Neural progenitor cell (in vitro differentiated cells): ENCODE data around the gene MRM1. TPM values are rescaled to one million over a fixed set of nuclear protein-coding genes. Genes with fewer than 3 reads are reported as not detected.

Experiments used
- DNase-seq: peaks from one replicate; pipeline ENCODE4 v3.0.0-alpha.2; 2016; ENCODE audit warnings: low spot score
- H2AFZ ChIP-seq: fragments of 200-600 bp; sonication (generic); replicated peaks from 2 replicates; pipeline ENCODE4 v1.6.1; 2016; ENCODE audit warnings: antibody characterized with exemption
- H3F3A ChIP-seq: fragments of 200-600 bp; sonication (generic); 2 replicates; pipeline ENCODE4 v1.6.1; 2016; ENCODE audit warnings: antibody characterized with exemption, low read depth
- H3K27ac ChIP-seq: fragments of 200-600 bp; sonication (generic); 2 replicates; pipeline ENCODE4 v1.5.1; 2016; ENCODE audit warnings: mild to moderate bottlenecking
- H3K27me3 ChIP-seq: fragments of 200-600 bp; sonication (generic); 2 replicates; pipeline ENCODE4 v1.6.1; 2016; ENCODE audit warnings: mild to moderate bottlenecking, moderate library complexity
- H3K36me3 ChIP-seq: fragments of 200-600 bp; sonication (generic); 2 replicates; pipeline ENCODE4 v1.5.1; 2016
- H3K4me1 ChIP-seq: fragments of 200-600 bp; sonication (generic); 2 replicates; pipeline ENCODE4 v1.6.1; 2016; ENCODE audit warnings: mixed run types
- H3K4me2 ChIP-seq: fragments of 200-600 bp; sonication (generic); 2 replicates; pipeline ENCODE4 v1.6.1; 2016
- H3K4me3 ChIP-seq: fragments of 200-600 bp; sonication (generic); 2 replicates; pipeline ENCODE4 v1.5.1; 2016
- H3K79me2 ChIP-seq: fragments of 200-600 bp; sonication (generic); 2 replicates; pipeline ENCODE4 v1.6.1; 2016; ENCODE audit warnings: low read depth
- H3K9ac ChIP-seq: fragments of 200-600 bp; sonication (generic); 2 replicates; pipeline ENCODE4 v1.6.1; 2016
- H3K9me3 ChIP-seq: fragments of 200-600 bp; sonication (generic); 2 replicates; pipeline ENCODE4 v1.5.1; 2016; ENCODE audit warnings: low read depth
- H4K20me1 ChIP-seq: fragments of 200-600 bp; sonication (generic); 2 replicates; pipeline ENCODE4 v1.6.1; 2016; ENCODE audit warnings: low read depth
- H3K27ac Mint-ChIP-seq: 3 replicates; pipeline ENCODE4 v1.8.0; 2021; ENCODE audit warnings: mixed read lengths
- H3K27me3 Mint-ChIP-seq: 2 replicates; pipeline ENCODE4 v1.8.0; 2022; ENCODE audit warnings: low read depth, mild to moderate bottlenecking, inconsistent platforms, moderate library complexity, mixed read lengths; ENCODE audit not compliant: insufficient read depth
- H3K36me3 Mint-ChIP-seq: 3 replicates; pipeline ENCODE4 v1.8.0; 2021; ENCODE audit warnings: mixed read lengths
- H3K4me1 Mint-ChIP-seq: 3 replicates; pipeline ENCODE4 v1.8.0; 2021; ENCODE audit warnings: mixed read lengths
- H3K4me3 Mint-ChIP-seq: 3 replicates; pipeline ENCODE4 v1.8.0; 2021; ENCODE audit warnings: mild to moderate bottlenecking, moderate library complexity, mixed read lengths
- H3K9me3 Mint-ChIP-seq: 3 replicates; pipeline ENCODE4 v1.8.0; 2020; ENCODE audit warnings: mixed read lengths
- EZH2 ChIP-seq: fragments of 200-600 bp; sonication (generic); IDR thresholded peaks from 2 replicates; pipeline ENCODE4 v1.6.1; 2017; ENCODE audit warnings: antibody characterized with exemption, mild to moderate bottlenecking, moderate library complexity
- EZH2phosphoT487 ChIP-seq: fragments of 200-600 bp; sonication (generic); IDR thresholded peaks from 2 replicates; pipeline ENCODE4 v1.6.1; 2017; ENCODE audit warnings: antibody characterized with exemption
- total RNA-seq: library from RNA; depleted of rRNA; stranded (reverse); fragments of >200 nt; gene quantifications from 2 replicates; pipeline ENCODE4 v1.2.3, GENCODE V29; 2015; ENCODE audit warnings: low replicate concordance
- TF ChIP-seq, protein P1 (sequence below): fragments of 200-600 bp; sonication (generic); IDR thresholded peaks from 2 replicates; pipeline ENCODE4 v1.5.1; 2017; ENCODE audit warnings: antibody characterized with exemption, mild to moderate bottlenecking

Gene MRM1
- total RNA-seq, 1 donor from 2014 or later: 0.65 TPM

DNA sequence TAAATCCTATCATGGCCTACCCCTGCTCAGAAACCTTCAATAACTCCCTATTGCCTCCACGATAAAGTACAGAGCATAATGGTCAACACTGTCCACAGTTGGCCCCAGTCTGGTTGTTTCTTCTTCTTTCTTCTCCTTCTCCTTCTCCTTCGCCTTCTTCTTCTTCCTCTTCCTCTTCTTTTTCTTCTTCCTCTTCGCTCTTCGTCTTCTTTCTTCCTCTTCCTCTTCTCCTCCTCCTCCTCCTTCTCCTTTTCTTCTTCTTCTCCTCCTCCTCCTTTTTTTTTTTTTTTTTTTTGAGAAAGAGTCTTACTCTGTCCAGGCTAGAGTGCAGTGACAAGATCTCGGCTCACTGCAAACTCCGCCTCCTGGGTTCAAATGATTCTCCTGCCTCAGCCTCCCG lies 23.8 kb downstream of the MRM1 start:
- Histone ChIP-seq H2AFZ (no peak overlapping the region), H3K4me2 (no peak overlapping the region), H3K27ac (no peak overlapping the region), H3K36me3 (no peaks in the 10 kb centered on the region), H3K9me3 (no peaks in the 10 kb centered on the region), H3K4me1 (peaks cover 19% of the 10 kb centered on the region), H4K20me1 (peaks cover 6% of the 10 kb centered on the region), H3F3A (peaks cover 15% of the 10 kb centered on the region), H3K4me3 (no peak overlapping the region), H3K9ac (no peak overlapping the region), H3K27me3 (no peaks in the 10 kb centered on the region), H3K79me2 (no peaks in the 10 kb centered on the region)
- peaks cover 23% of the 10 kb centered on the region for H3K4me1 Mint-ChIP-seq
- H3K27ac Mint-ChIP-seq: no peak overlapping the region
- no peak for DNase-seq
- no peaks in the 10 kb centered on the region for H3K36me3 Mint-ChIP-seq
- peaks cover 19% of the 10 kb centered on the region for H3K27me3 Mint-ChIP-seq
- H3K4me3 Mint-ChIP-seq: no peak overlapping the region
- TF ChIP-seq, protein P1, sequence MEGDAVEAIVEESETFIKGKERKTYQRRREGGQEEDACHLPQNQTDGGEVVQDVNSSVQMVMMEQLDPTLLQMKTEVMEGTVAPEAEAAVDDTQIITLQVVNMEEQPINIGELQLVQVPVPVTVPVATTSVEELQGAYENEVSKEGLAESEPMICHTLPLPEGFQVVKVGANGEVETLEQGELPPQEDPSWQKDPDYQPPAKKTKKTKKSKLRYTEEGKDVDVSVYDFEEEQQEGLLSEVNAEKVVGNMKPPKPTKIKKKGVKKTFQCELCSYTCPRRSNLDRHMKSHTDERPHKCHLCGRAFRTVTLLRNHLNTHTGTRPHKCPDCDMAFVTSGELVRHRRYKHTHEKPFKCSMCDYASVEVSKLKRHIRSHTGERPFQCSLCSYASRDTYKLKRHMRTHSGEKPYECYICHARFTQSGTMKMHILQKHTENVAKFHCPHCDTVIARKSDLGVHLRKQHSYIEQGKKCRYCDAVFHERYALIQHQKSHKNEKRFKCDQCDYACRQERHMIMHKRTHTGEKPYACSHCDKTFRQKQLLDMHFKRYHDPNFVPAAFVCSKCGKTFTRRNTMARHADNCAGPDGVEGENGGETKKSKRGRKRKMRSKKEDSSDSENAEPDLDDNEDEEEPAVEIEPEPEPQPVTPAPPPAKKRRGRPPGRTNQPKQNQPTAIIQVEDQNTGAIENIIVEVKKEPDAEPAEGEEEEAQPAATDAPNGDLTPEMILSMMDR: no peak
- no peak for TF ChIP-seq EZH2phosphoT487
- no peak for TF ChIP-seq EZH2
- H3K9me3 Mint-ChIP-seq: no peaks in the 10 kb centered on the region

DNA sequence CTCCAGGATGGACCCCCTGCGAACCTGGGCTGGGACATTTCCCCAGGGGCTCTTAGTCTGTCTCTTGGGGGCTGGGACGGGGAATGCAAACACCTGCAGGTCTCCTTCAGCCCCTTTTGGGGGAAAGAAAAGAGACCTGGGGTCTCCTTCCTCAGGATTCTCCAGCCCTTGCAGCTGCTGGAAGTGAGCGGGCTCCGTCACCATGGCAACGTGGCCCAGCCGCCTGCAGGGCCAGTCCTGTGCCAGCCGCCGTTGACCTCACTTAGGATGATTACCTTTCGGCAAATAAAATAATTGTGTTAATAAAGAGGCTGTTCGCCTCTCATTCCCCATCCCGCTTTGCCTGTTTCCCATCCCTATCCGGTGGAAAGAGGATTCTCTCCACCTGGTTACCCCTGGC lies 25.7 kb downstream of the MRM1 start:
- Histone ChIP-seq H3K27ac (no peak overlapping the region), H3K9me3 (no peaks in the 10 kb centered on the region), H3K36me3 (no peaks in the 10 kb centered on the region), H3K9ac (no peak overlapping the region), H3K4me2 (peak overlapping the region; percentile 55), H3F3A (peaks cover 20% of the 10 kb centered on the region), H3K4me1 (peaks cover 31% of the 10 kb centered on the region), H3K4me3 (no peak overlapping the region), H4K20me1 (peaks cover 6% of the 10 kb centered on the region), H3K27me3 (no peaks in the 10 kb centered on the region), H2AFZ (no peak overlapping the region), H3K79me2 (no peaks in the 10 kb centered on the region)
- H3K36me3 Mint-ChIP-seq: no peaks in the 10 kb centered on the region
- peaks cover 14% of the 10 kb centered on the region for H3K27me3 Mint-ChIP-seq
- no peak overlapping the region for H3K27ac Mint-ChIP-seq
- peak; percentile 80 for DNase-seq
- H3K4me3 Mint-ChIP-seq: peak overlapping the region; percentile 13
- no peak for TF ChIP-seq EZH2phosphoT487
- no peak for TF ChIP-seq EZH2
- TF ChIP-seq, protein P1: no peak
- peaks cover 31% of the 10 kb centered on the region for H3K4me1 Mint-ChIP-seq
- H3K9me3 Mint-ChIP-seq: no peaks in the 10 kb centered on the region

DNA sequence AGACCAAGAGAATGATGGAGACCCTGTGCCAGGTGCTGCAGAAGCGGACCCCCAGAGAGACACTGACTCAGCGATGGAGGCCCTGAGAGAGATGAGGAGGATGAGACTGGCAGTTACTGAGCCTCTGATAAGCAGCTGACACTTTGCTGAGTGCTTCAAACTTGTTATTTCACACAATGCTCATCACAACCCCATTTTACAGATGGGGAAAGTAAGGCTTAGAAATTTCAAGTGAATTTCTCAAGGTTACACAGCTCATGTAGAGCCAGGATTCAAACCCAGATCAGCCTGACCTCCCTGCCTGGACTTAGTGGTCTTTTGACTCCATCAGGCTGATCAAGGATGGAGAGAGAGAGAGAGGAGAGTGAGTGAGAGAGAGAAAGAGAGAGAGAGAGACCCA lies 27.2 kb downstream of the MRM1 start:
- peaks cover 46% of the 10 kb centered on the region for H3K4me1 ChIP-seq
- H3K4me2 ChIP-seq: no peak overlapping the region
- no peak for TF ChIP-seq EZH2phosphoT487
- TF ChIP-seq, protein P1: no peak
- no peak for TF ChIP-seq EZH2
- peak overlapping the region; percentile 55 for H3K27ac Mint-ChIP-seq
- H3K36me3 ChIP-seq: no peaks in the 10 kb centered on the region
- H3K9ac ChIP-seq: no peak overlapping the region
- H3K4me3 ChIP-seq: no peak overlapping the region
- H4K20me1 ChIP-seq: peaks cover 6% of the 10 kb centered on the region
- peaks cover 16% of the 10 kb centered on the region for H3K27me3 Mint-ChIP-seq
- no peaks in the 10 kb centered on the region for H3K9me3 ChIP-seq
- H3F3A ChIP-seq: peaks cover 34% of the 10 kb centered on the region
- peaks cover 43% of the 10 kb centered on the region for H3K4me1 Mint-ChIP-seq
- no peaks in the 10 kb centered on the region for H3K9me3 Mint-ChIP-seq
- H2AFZ ChIP-seq: no peak overlapping the region
- H3K27me3 ChIP-seq: peaks cover 5% of the 10 kb centered on the region
- DNase-seq: no peak
- H3K79me2 ChIP-seq: no peaks in the 10 kb centered on the region
- no peaks in the 10 kb centered on the region for H3K36me3 Mint-ChIP-seq
- no peak overlapping the region for H3K27ac ChIP-seq
- no peak overlapping the region for H3K4me3 Mint-ChIP-seq
